Ovary (tissue), 9 donors: ENCODE results near the gene ARHGAP8. TPM values are rescaled to one million over a fixed set of nuclear protein-coding genes. Genes with fewer than 3 reads are reported as not detected.

Experiments
- DNase-seq, 5 donors: peaks; one replicate each; pipeline ENCODE4 v3.0.0-alpha.2; 2019 to 2020
- H3K27ac ChIP-seq, 2 donors: fragments of 200-600 bp; one replicate each; pipeline versions ENCODE4 v1.5.1 to v1.8.0; 2019 to 2022
- H3K27me3 ChIP-seq: fragments of 200-600 bp; one replicate; pipeline ENCODE4 v1.8.0; 2022
- H3K36me3 ChIP-seq: fragments of 200-600 bp; sonication (generic); one replicate; pipeline ENCODE4 v1.5.1; 2019
- H3K4me1 ChIP-seq: one replicate; pipeline ENCODE4 v1.8.1; 2013; ENCODE audit warnings: mild to moderate bottlenecking, moderate library complexity; ENCODE audit not compliant: insufficient read depth
- H3K4me3 ChIP-seq: fragments of 200-600 bp; sonication (generic); one replicate; pipeline ENCODE4 v1.5.1; 2017
- H3K9me3 ChIP-seq, 2 donors: fragments of 200-600 bp in 1 of 2; sonication (generic) in 1 of 2; one replicate each; pipeline versions ENCODE4 v1.5.1 to v1.8.1; 2013 to 2019; ENCODE audit warnings: mild to moderate bottlenecking in 1 of 2, moderate library complexity in 1 of 2
- CTCF ChIP-seq, 3 donors: fragments of 450-650 bp in 2 of 3; fragments of 200-600 bp in 1 of 3; IDR thresholded peaks; one replicate each; pipeline versions ENCODE4 v1.5.1 to v1.8.0; 2016 to 2022; ENCODE audit warnings: antibody characterized with exemption in 3 of 3, mild to moderate bottlenecking in 1 of 3
- EP300 ChIP-seq: sonication (generic); formaldehyde crosslinking; IDR thresholded peaks from one replicate; pipeline ENCODE4 v1.6.1; 2017; ENCODE audit warnings: antibody characterized with exemption
- POLR2A ChIP-seq: fragments of 450-650 bp; IDR thresholded peaks from one replicate; pipeline ENCODE4 v1.6.1; 2017; ENCODE audit warnings: antibody characterized with exemption, mild to moderate bottlenecking, moderate library complexity
- WGBS, 3 donors: extraction: QIAGEN DNeasy Blood & Tissue Kit in 1 of 3; methylation state at CpG; one replicate each; pipeline versions ENCODE4 v1.1.5 to v1.1.7; 2013 to 2017; 5-methylcytosine and 5-hydroxymethylcytosine counted together
- intact Hi-C, 4 donors: fragments of 100-400 bp; cut with DNase I; formaldehyde crosslinking; loops; one replicate each; pipeline versions ENCODE4 v1.11.0 to v1.15.1; 2022 to 2023
- polyA plus RNA-seq, 2 donors: library from polyadenylated mRNA; stranded (reverse); fragments of 200-250 nt in 1 of 2; fragments of 350-450 nt in 1 of 2; fragmentation: Illumina TruSeq in 1 of 2; extraction: RNeasy Lipid Tissue Mini Kit (QIAGEN cat#74804) in 1 of 2; gene quantifications; one replicate each; pipeline ENCODE4 v1.2.3, GENCODE V29; 2013 to 2014
- total RNA-seq, 7 donors: library from RNA; depleted of rRNA in 2 of 7; stranded (reverse); fragments of >200 nt in 2 of 7; fragmentation: NEBNext Ultra II Directional in 3 of 7; extraction: Animal tissue kit (Norgen Biotek cat#: 25700) in 3 of 7; gene quantifications; one replicate each; pipeline versions ENCODE4 v1.1.0 to v1.2.4, GENCODE V29; 2016 to 2023
- donor health status: DM: no; HTN: no; CAD: no; lungs with moderate emphysema.
- donor health status: DM: no; HTN: no; CAD: no.
- donor health status: Bipolar disorder and iron deficiency.
- donor health status: DM: yes; HTN: yes; CAD: no.
- donor health status: DM: no; HTN: no; CAD: no.
- donor health status: DM: yes; HTN: yes; CAD: no.

The ARHGAP8 gene
- total and polyA plus RNA-seq, 9 donors, result 0.45 to 23.8 (median 2.1) TPM

GRCh38 chr22:44879301-44879680 lies 126.9 kb downstream of the ARHGAP8 start:
- intact Hi-C loops, result no loop called here
- TF ChIP-seq POLR2A, result no peak
- TF ChIP-seq EP300, result no peak
- no peak for TF ChIP-seq CTCF (IDR thresholded peaks at IDR 0.05)
- Histone ChIP-seq H3K4me1 (no peaks in the 10 kb centered on the region), H3K27me3 (no peaks in the 10 kb centered on the region), H3K9me3 (no peaks in the 10 kb centered on the region), H3K4me3 (no peak overlapping the region), H3K27ac (no peak overlapping the region), H3K36me3 (no peaks in the 10 kb centered on the region)
- DNase-seq, result peak in 1 of 5 donors; percentile 10
- WGBS, 3 donors, result 93 to 95% (median 94%) methylated on average over 12 of the region's 12 CpGs

GRCh38 chr22:44880610-44881290 lies 128.4 kb downstream of the ARHGAP8 start:
- DNase-seq, result peak in 1 of 5 donors; percentile 15
- H3K9me3 ChIP-seq, result no peaks in the 10 kb centered on the region

GRCh38 chr22:44881624-44882023 lies 129.2 kb downstream of the ARHGAP8 start:
- Histone ChIP-seq H3K36me3 (no peaks in the 10 kb centered on the region), H3K27me3 (no peaks in the 10 kb centered on the region), H3K4me1 (no peaks in the 10 kb centered on the region), H3K9me3 (no peaks in the 10 kb centered on the region), H3K4me3 (no peak overlapping the region), H3K27ac (no peak overlapping the region)
- peak in 1 of 5 donors; percentile 27 for DNase-seq
- intact Hi-C loops, result no loop called here
- WGBS, 3 donors, result 87 to 90% (median 87%) methylated on average over 24 of the region's 24 CpGs
- TF ChIP-seq POLR2A, result no peak
- no peak for TF ChIP-seq CTCF (IDR thresholded peaks at IDR 0.05)
- TF ChIP-seq EP300, result no peak

More at GRCh38 chr22:44880610-44881290, 128.4 kb downstream of the ARHGAP8 start:
- no peaks in the 10 kb centered on the region for H3K27me3 ChIP-seq
- no peak overlapping the region for H3K27ac ChIP-seq
- no peak overlapping the region for H3K4me3 ChIP-seq
- TF ChIP-seq EP300, result no peak
- no peak for TF ChIP-seq POLR2A
- no peak for TF ChIP-seq CTCF (IDR thresholded peaks at IDR 0.05)
- no peaks in the 10 kb centered on the region for H3K4me1 ChIP-seq
- intact Hi-C loops, result no loop called here
- WGBS, 3 donors, result 93 to 96% (median 96%) methylated on average over 19 of the region's 19 CpGs
- no peaks in the 10 kb centered on the region for H3K36me3 ChIP-seq

- no peaks in the 10 kb centered on the region for H3K4me1 ChIP-seq
- H3K27ac ChIP-seq, result no peak overlapping the region
- no peaks in the 10 kb centered on the region for H3K27me3 ChIP-seq
- TF ChIP-seq CTCF (IDR thresholded peaks at IDR 0.05) (no peak), EP300 (no peak), POLR2A (no peak)
- peak in 1 of 5 donors; percentile 17 for DNase-seq
- intact Hi-C loops, result no loop called here
- no peaks in the 10 kb centered on the region for H3K36me3 ChIP-seq
- H3K9me3 ChIP-seq, result no peaks in the 10 kb centered on the region
- WGBS, 3 donors, result 86 to 95% (median 91%) methylated on average over 24 to 26 of the region's 26 CpGs
- H3K4me3 ChIP-seq, result no peak overlapping the region
Observed at GRCh38 chr22:44882226-44882905, 130.0 kb downstream of the ARHGAP8 start.
